WERI-Rb-1 (cell line): Measurements from ENCODE around the gene PDE12.
"Not testable (repeated sequence)": the region's sequence is repeated elsewhere in the genome, so short reads cannot be mapped to it uniquely, and the experiment has no call there.

Source experiments
- DNase-seq: peaks from one replicate; pipeline ENCODE4 v3.0.0-alpha.2; 2020
- H3K27ac ChIP-seq: fragments of 250-450 bp; sonication (Bioruptor Pico); 2 replicates; pipeline ENCODE4 v1.5.1; 2020; ENCODE audit warnings: mild to moderate bottlenecking, moderate library complexity
- H3K27me3 ChIP-seq: fragments of 250-450 bp; sonication (Bioruptor Pico); 2 replicates; pipeline ENCODE4 v1.5.1; 2021; ENCODE audit warnings: mild to moderate bottlenecking, low read depth, moderate library complexity; ENCODE audit not compliant: insufficient read depth, severe bottlenecking
- H3K36me3 ChIP-seq: fragments of 250-450 bp; sonication (Bioruptor Pico); 2 replicates; pipeline ENCODE4 v1.5.1; 2020; ENCODE audit warnings: mild to moderate bottlenecking, moderate library complexity
- H3K4me3 ChIP-seq: 2 replicates; pipeline ENCODE4 v1.5.1; 2011; ENCODE audit warnings: low read depth, mild to moderate bottlenecking, control low read depth, low read length
- H3K9me3 ChIP-seq: fragments of 250-450 bp; sonication (Bioruptor Pico); 2 replicates; pipeline ENCODE4 v1.5.1; 2021; ENCODE audit warnings: mild to moderate bottlenecking, moderate library complexity; ENCODE audit not compliant: severe bottlenecking
- TF ChIP-seq, protein P1 (sequence below): IDR thresholded peaks from 2 replicates; pipeline ENCODE4 v1.5.1; 2011; ENCODE audit warnings: low read depth, mild to moderate bottlenecking, control low read depth, inconsistent platforms, low read length

The PDE12 gene

DNA sequence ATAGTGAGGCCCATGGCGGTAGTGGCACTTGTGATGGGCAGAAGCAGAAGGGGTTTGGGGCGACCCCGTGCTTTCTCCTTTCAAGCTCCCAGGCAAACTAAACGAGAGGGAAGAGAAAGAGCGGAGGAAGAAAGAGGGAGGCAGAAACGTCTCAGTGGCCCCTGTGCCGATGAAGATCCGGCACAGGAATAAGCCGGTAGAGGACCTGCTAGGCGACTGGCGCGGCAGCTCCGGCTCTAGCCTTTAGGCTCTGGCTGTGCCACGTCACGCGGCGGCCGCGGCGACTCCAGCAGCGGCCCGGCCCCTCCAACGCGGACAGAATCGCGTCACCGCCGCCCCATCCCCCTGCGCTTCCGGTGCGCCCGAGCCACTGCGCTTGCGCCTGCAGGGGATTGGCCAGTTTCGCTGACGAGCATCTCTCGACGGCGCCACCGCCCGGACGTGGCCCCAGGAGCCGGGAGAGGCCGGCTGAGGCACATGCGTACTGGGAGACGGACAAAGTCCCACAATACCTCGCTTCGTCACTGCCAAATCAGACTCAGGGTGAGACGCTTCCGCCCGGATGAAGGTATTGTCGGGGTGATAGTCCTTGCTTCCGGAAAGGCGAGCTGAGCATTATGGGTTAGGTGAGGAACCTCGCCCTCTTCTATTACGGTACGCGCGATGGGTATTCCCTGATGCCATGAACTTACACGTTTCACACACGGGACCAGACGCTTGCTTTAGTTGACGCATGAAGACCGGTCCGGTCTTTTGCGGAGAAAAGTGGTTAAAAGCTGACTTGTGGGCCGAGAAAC, 41.3 kb downstream of the PDE12 start, which contains the start of gene ARF4:
ARF4 (minus strand) TSS at position 218 of the 797 bp plus-strand sequence; CDS start at position 14, 204 bp downstream.
- TF ChIP-seq, protein P1, sequence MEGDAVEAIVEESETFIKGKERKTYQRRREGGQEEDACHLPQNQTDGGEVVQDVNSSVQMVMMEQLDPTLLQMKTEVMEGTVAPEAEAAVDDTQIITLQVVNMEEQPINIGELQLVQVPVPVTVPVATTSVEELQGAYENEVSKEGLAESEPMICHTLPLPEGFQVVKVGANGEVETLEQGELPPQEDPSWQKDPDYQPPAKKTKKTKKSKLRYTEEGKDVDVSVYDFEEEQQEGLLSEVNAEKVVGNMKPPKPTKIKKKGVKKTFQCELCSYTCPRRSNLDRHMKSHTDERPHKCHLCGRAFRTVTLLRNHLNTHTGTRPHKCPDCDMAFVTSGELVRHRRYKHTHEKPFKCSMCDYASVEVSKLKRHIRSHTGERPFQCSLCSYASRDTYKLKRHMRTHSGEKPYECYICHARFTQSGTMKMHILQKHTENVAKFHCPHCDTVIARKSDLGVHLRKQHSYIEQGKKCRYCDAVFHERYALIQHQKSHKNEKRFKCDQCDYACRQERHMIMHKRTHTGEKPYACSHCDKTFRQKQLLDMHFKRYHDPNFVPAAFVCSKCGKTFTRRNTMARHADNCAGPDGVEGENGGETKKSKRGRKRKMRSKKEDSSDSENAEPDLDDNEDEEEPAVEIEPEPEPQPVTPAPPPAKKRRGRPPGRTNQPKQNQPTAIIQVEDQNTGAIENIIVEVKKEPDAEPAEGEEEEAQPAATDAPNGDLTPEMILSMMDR, result no peak
- peak; percentile 99 for DNase-seq
- Histone ChIP-seq H3K4me3 (peak within 1 kb of the TSS; percentile 88), H3K36me3 (peaks cover 20% of the 10 kb centered on the region), H3K27ac (peak within 1 kb of the TSS; percentile 90), H3K27me3 (no peaks in the 10 kb centered on the region), H3K9me3 (no peaks in the 10 kb centered on the region)

- Histone ChIP-seq H3K27ac (no peak overlapping the region), H3K27me3 (no peaks in the 10 kb centered on the region), H3K4me3 (no peak overlapping the region), H3K9me3 (no peaks in the 10 kb centered on the region), H3K36me3 (peaks cover 10% of the 10 kb centered on the region)
- no peak for DNase-seq
- TF ChIP-seq, protein P1, result no peak
These were observed 42.8 kb downstream of the PDE12 start for GRCh38 chr3:57598765-57599360.

DNA sequence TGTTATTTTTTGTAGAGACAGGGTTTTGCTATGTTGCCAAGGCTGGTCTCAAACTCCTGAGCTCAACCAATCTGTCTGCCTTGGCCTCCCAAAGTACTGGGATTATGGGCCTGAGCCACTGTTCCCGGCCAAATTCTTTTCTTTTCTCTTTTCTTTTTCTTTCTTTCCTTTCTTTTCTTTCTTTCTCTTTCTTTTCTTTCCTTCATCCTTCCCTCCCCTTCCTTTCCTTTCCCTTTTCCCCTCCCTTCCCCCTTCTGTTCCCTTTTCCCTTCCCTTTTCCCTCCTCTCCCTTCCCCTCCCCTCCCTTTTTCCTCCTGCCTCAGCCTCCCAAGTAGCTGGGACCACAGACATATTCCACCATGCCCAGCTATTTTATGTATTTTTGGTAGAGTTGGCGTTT, 44.1 kb downstream of the PDE12 start:
- no peaks in the 10 kb centered on the region for H3K27me3 ChIP-seq
- no peak overlapping the region for H3K4me3 ChIP-seq
- no peaks in the 10 kb centered on the region for H3K9me3 ChIP-seq
- no peak for DNase-seq
- H3K36me3 ChIP-seq, result peaks cover 4% of the 10 kb centered on the region; the same call in 1 of the 2 replicates
- H3K27ac ChIP-seq, result no peak overlapping the region
- TF ChIP-seq, protein P1, result no peak

DNA sequence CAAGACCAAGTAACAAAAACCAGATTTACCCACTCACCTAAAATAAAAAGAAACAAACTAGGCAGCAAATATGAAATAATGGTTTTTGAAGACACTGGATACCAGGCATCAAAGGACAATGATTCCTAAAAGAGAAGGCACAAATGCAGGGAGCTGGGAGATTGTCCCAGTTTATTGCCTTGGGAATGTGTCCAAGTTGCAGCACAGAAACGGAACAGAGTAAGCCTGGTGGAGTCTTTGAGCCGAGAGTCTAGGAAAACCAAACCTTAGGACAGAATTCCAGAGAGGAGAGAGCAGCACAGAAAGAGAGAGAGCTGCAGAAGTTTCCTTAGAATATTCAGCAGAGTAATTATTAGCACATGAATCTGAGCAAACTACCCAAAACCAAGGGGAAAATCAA, 48.9 kb downstream of the PDE12 start:
- TF ChIP-seq, protein P1, result no peak
- no peak overlapping the region for H3K27ac ChIP-seq
- H3K9me3 ChIP-seq, result no peaks in the 10 kb centered on the region
- no peak overlapping the region for H3K4me3 ChIP-seq
- H3K36me3 ChIP-seq, result no peaks in the 10 kb centered on the region
- no peak for DNase-seq
- H3K27me3 ChIP-seq, result no peaks in the 10 kb centered on the region

DNA sequence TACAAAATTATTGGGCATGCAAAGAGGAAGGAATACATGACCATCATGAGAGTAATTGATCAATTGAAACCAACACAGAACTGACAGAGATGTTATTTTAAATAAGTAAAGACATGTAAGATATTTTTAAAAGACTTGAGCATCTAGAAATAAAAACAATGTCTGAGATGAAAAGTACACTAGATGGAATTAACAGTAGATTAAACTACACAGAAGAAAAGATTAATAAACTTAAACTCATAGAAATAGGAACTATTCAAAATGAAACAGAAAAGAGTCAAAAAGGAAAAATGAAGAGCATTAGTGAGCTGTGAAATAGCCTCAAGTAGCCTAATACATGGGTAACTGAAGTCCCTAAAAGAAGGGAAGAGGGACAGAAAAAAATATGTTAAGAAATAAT, 49.6 kb downstream of the PDE12 start:
- Histone ChIP-seq H3K4me3 (no peak overlapping the region), H3K36me3 (no peaks in the 10 kb centered on the region), H3K9me3 (no peaks in the 10 kb centered on the region), H3K27ac (no peak overlapping the region), H3K27me3 (no peaks in the 10 kb centered on the region)
- DNase-seq, result no peak
- TF ChIP-seq, protein P1, result no peak

DNA sequence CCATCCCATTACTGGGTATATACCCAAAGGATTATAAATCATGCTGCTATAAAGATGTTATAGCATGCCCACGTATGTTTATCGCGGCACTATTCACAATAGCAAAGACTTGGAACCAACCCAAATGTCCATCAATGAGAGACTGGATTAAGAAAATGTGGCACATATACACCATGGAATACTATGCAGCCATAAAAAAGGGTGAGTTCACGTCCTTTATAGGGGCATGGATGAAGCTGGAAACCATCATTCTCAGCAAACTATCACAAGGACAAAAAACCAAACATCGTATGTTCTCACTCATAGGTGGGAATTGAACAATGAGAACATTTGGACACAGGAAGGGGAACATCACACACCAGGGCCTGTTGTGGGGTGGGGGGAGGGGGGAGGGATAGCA, 55.8 kb downstream of the PDE12 start:
- not testable (repeated sequence) for H3K27me3 ChIP-seq, H3K4me3 ChIP-seq, DNase-seq, H3K36me3 ChIP-seq, H3K9me3 ChIP-seq, H3K27ac ChIP-seq
